GM21619 (cell line): ENCODE data around the gene TTPAL.
"Not testable (repeated sequence)": the region's sequence is repeated elsewhere in the genome, so short reads cannot be mapped to it uniquely, and the experiment has no call there.

ENCODE experiments used
- ATAC-seq: cut with Tn5 transposase; IDR thresholded peaks from one replicate; pipeline ENCODE4 v1.9.1; 2021; ENCODE audit not compliant: unreplicated experiment

Gene TTPAL

GRCh38 chr20:44467289-44467883 lies 8.3 kb upstream of the TTPAL start:
- ATAC-seq, result no peak

GRCh38 chr20:44468044-44468782 lies 7.5 kb upstream of the TTPAL start:
- ATAC-seq, result no peak

- ATAC-seq, result no peak
Measured at GRCh38 chr20:44470327-44470726, 5.3 kb upstream of the TTPAL start.

GRCh38 chr20:44471481-44471882 lies 4.2 kb upstream of the TTPAL start:
- no peak for ATAC-seq

GRCh38 chr20:44472283-44472682 lies 3.4 kb upstream of the TTPAL start:
- not testable (repeated sequence) for ATAC-seq

GRCh38 chr20:44475372-44475693 lies 341 bp upstream of the TTPAL start:
- ATAC-seq, result no peak

- ATAC-seq, result no peak
Measured at GRCh38 chr20:44477151-44477550, 1.5 kb downstream of the TTPAL start.

GRCh38 chr20:44478206-44478605 lies 2.5 kb downstream of the TTPAL start:
- no peak for ATAC-seq

- peak; percentile 39 for ATAC-seq
Measured at GRCh38 chr20:44479643-44480042, 4.0 kb downstream of the TTPAL start.

- no peak for ATAC-seq
Measured at GRCh38 chr20:44480097-44480496, 4.4 kb downstream of the TTPAL start.

GRCh38 chr20:44481719-44482416 lies 6.2 kb downstream of the TTPAL start:
- ATAC-seq, result no peak

- ATAC-seq, result no peak
Measured at GRCh38 chr20:44483112-44483511, 7.4 kb downstream of the TTPAL start.

- ATAC-seq, result no peak
Measured at GRCh38 chr20:44485078-44485829, 9.6 kb downstream of the TTPAL start.

GRCh38 chr20:44485830-44486198 lies 10.1 kb downstream of the TTPAL start:
- no peak for ATAC-seq

GRCh38 chr20:44488551-44488950 lies 12.9 kb downstream of the TTPAL start:
- ATAC-seq, result no peak

GRCh38 chr20:44489223-44489622 lies 13.5 kb downstream of the TTPAL start:
- ATAC-seq, result no peak

GRCh38 chr20:44489931-44490330 lies 14.3 kb downstream of the TTPAL start:
- ATAC-seq, result no peak

GRCh38 chr20:44491635-44492395 lies 16.1 kb downstream of the TTPAL start:
- no peak for ATAC-seq

- ATAC-seq, result no peak
Measured at GRCh38 chr20:44494266-44494665, 18.6 kb downstream of the TTPAL start.

- ATAC-seq, result no peak
Measured at GRCh38 chr20:44494681-44495080, 19.0 kb downstream of the TTPAL start.

GRCh38 chr20:44495257-44495656 lies 19.6 kb downstream of the TTPAL start:
- no peak for ATAC-seq
